ENCODE data around the gene RCAN2. TPM values are rescaled to one million over a fixed set of nuclear protein-coding genes. Genes with fewer than 3 reads are reported as not detected.

The RCAN2 gene
- total and polyA plus RNA-seq, 5 experiments from 2014 or later, result 4.7 TPM; not detected in 4

DNA sequence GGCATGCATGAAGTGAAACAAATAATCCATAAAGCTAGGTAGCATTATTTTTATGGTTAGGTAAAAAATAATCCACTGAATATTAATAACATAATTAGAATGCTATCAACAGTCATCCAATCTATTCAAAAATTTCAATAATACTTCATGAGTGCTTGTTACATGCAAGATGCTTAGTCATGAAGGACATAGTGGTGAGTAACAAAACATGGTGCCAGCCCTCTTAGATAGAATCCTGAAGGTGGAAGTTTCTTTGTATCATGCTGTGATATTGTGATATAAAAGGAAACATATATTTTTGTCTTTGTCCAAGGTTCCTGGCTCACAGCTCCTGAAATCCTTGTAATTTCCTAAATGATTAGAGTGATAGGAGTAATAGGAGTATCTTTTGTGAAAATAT is 14.9 kb downstream of the RCAN2 start:
- ATAC-seq (no peak), DNase-seq (no peak)
- no peak overlapping the region for H3K27ac Mint-ChIP-seq
- POLR2A ChIA-PET, result no interaction called here
- H3K27me3 Mint-ChIP-seq, result peaks cover 22 to 50% (median 30%) of the 10 kb centered on the region in 5 donors
- no peaks in the 10 kb centered on the region for H3K36me3 Mint-ChIP-seq
- no peak overlapping the region for H3K4me3 Mint-ChIP-seq
- H3K4me1 Mint-ChIP-seq, result no peaks in the 10 kb centered on the region
- H3K9me3 Mint-ChIP-seq, result no peaks in the 10 kb centered on the region

DNA sequence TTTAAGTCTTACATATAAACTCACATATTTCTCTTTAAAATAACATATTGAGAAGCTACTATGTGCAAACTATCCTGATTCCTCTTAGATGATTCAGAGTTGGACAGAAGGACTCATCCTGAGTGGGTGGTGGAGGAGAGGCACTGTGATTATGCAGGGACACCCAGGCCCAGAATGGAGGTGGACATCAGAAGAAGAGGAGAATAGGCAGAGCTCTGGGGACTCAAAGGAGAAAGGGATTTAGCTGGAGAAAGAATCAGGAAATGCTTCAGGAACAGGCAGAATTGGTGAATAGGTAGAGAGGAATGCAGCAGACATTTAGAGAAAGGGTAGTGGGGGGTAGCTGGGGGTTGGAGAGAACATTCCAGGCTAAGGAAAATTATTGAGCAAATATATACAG is 17.4 kb downstream of the RCAN2 start:
- POLR2A ChIA-PET, result no interaction called here
- H3K27ac Mint-ChIP-seq, result no peak overlapping the region
- DNase-seq (no peak), ATAC-seq (no peak)
- no peaks in the 10 kb centered on the region for H3K36me3 Mint-ChIP-seq
- H3K4me1 Mint-ChIP-seq, result no peaks in the 10 kb centered on the region
- H3K4me3 Mint-ChIP-seq, result no peak overlapping the region
- peaks cover 25 to 53% (median 38%) of the 10 kb centered on the region in 5 donors for H3K27me3 Mint-ChIP-seq
- H3K9me3 Mint-ChIP-seq, result no peaks in the 10 kb centered on the region

DNA sequence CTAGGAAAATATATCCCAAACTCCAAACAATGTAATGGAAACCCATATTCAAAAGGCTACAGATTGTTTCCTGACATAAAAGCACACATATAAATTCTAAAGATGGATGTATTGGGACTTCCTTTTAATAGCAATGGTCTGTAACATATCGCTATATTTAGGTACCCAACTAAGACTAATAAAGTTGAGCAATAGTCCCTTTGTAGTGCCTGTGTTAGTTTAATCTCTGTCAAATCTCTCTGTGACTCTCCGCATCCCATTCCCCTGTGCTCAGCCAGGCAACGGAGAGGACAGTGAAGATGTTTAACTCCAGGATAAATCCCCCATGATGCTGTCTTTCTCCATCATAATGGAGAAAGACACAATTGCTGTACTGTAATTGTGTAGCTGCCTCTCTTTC is 19.0 kb downstream of the RCAN2 start:
- ATAC-seq, result no peak
- Mint-ChIP-seq H3K4me1 (peaks cover 0 to 2% (median 0%) of the 10 kb centered on the region in 4 donors), H3K27ac (no peak overlapping the region), H3K4me3 (no peak overlapping the region), H3K9me3 (peaks cover 0 to 2% (median 0%) of the 10 kb centered on the region in 9 donors), H3K36me3 (no peaks in the 10 kb centered on the region), H3K27me3 (peaks cover 21 to 53% (median 41%) of the 10 kb centered on the region in 5 donors)
- POLR2A ChIA-PET, result no interaction called here
- no peak for DNase-seq

DNA sequence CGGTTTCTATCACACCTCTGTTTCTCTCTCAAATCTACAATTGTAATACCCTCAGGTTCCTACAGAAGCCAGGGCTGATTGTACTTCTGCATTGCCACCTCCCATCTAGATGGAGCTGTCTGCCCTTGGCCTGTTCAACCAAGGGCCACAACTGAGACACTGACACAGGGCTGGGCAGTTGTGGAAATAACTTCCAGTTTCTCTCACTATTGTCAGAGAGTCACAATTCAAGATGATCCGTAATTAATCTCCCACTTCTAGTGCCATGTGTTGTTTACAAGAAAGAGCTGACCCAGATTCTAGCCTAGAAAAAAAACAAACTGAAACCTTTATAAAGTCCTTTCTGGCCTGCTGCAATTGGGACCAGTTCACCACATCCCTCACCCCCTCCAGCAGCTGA is 22.2 kb downstream of the RCAN2 start:
- no peak for ATAC-seq
- Mint-ChIP-seq H3K9me3 (peaks cover 0 to 2% (median 0%) of the 10 kb centered on the region in 9 donors), H3K4me3 (no peak overlapping the region), H3K27me3 (peaks cover 15 to 41% (median 31%) of the 10 kb centered on the region in 5 donors), H3K36me3 (no peaks in the 10 kb centered on the region), H3K27ac (no peak overlapping the region), H3K4me1 (peaks cover 0 to 2% (median 0%) of the 10 kb centered on the region in 4 donors)
- no peak for DNase-seq
- POLR2A ChIA-PET, result no interaction called here

DNA sequence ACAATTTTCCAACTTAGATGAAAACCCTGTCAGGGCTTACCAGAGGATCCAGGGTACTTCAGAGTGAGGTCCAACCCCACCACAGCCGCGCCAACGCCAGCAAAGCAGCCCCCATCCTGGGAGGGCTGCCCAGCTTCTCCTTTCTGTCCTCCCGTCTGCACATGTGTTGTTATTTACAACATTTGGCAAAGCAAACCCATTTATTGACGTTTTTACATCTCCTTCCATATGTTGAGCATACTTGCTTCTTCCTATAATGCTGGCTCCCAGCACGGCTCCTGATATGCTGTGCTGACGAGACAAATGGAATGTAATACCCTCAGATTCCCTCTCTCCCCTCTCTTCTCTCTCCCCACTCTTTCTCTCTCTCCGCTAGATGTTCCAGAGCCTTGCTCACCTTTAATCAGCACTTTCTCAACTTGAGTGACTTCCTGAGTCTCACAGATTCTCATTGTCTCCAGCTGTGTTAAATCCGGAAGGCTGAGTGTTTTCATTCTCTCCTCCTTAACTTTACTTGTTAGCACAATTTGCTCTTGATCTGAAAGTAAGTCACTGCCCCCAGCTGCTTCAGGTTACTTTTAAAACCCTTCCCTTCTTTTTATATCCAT is 22.7 kb downstream of the RCAN2 start:
- peaks cover 0 to 2% (median 0%) of the 10 kb centered on the region in 9 donors for H3K9me3 Mint-ChIP-seq
- peaks cover 12 to 41% (median 27%) of the 10 kb centered on the region in 5 donors for H3K27me3 Mint-ChIP-seq
- POLR2A ChIA-PET, result no interaction called here
- H3K27ac Mint-ChIP-seq, result no peak overlapping the region
- peaks cover 0 to 2% (median 0%) of the 10 kb centered on the region in 4 donors for H3K4me1 Mint-ChIP-seq
- DNase-seq (no peak), ATAC-seq (no peak)
- no peak overlapping the region for H3K4me3 Mint-ChIP-seq
- H3K36me3 Mint-ChIP-seq, result no peaks in the 10 kb centered on the region

DNA sequence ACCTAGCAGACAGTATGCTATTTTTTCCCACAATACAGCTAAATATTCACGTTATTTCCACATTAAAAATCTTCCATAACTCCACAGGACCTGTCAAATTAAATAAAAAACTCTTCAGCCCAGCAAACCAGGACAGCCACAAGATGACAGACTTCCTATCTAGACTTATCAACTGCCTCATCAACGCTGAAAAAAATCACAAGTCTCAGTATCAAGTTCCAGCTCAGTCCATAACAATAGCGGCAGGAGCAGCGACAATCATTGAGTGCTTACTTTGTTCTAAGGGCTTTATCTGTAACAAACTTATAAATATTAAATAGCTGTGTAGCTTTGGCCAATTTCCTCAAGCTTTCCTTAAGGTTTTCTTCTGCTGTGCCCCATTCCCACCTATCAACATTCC is 24.7 kb downstream of the RCAN2 start:
- no peak overlapping the region for H3K27ac Mint-ChIP-seq
- no peak overlapping the region for H3K4me3 Mint-ChIP-seq
- H3K9me3 Mint-ChIP-seq, result peaks cover 0 to 2% (median 0%) of the 10 kb centered on the region in 9 donors
- H3K36me3 Mint-ChIP-seq, result no peaks in the 10 kb centered on the region
- H3K4me1 Mint-ChIP-seq, result peaks cover 0 to 2% (median 0%) of the 10 kb centered on the region in 4 donors
- ATAC-seq (no peak), DNase-seq (no peak)
- peaks cover 5 to 43% (median 27%) of the 10 kb centered on the region in 5 donors for H3K27me3 Mint-ChIP-seq
- POLR2A ChIA-PET, result no interaction called here

DNA sequence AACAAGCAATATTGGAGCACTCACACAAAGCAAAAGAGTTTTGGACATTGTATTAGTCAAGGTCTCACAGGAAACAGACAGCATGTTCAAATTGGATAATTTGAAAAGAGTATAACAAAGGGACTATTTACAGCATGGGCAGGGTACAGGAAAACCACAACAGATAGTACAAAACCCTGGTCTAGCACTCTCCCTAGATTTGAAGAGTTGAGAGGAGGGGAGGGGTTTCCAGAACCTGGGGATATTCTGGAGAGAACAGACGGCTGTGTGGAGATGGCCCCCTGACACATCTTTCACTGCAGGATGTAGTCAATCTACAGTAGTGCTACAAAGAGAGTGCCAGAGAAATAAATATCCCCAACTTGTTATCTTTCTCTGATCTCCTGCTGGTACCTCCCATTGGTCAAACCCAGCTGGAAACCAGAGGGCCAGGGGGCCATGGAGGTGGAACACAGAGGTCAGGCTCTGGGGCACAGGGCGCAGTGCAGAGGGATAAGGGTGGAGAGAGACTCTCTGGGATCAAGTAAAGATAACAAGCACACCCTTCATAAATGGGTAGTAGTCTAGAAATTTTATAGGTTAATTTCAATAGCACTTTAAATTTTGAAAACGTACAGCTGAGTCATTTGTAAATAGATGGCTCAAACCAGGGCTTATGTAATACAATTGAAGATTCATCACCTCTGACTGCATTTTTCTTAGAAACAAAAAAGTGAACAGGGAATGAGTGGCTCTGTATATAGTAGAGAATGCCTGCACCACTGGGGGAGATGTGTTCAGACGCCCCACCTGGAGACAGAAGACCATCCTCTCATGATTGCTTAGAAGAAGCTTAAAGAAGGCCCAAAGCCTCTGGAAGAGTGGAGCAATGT is 25.7 kb downstream of the RCAN2 start:
- Mint-ChIP-seq H3K4me1 (peaks cover 0 to 2% (median 0%) of the 10 kb centered on the region in 4 donors), H3K4me3 (no peak overlapping the region), H3K9me3 (peaks cover 0 to 2% (median 0%) of the 10 kb centered on the region in 9 donors), H3K27ac (no peak overlapping the region), H3K27me3 (peaks cover 0 to 33% (median 22%) of the 10 kb centered on the region in 5 donors), H3K36me3 (no peaks in the 10 kb centered on the region)
- ATAC-seq (no peak), DNase-seq (no peak)
- POLR2A ChIA-PET, result no interaction called here

DNA sequence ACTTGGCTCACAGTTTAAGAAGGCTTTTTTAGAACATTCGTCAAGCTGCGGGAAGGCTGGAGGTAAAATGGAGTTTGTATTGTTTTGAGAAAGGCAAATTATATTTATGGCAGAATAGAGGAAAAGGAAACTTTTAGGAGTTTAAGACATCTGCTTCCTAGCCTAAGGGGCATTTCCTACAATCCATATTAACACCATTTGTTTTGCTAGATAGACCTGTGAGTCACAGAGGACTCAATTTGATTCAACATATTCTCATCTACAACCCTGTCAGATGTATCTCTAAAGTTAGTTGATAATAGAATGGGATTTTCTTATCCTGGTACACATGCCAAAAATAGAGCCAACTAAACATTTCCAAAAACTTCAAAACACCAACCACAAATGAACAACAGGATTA is 35.0 kb downstream of the RCAN2 start:
- no peaks in the 10 kb centered on the region for H3K4me1 Mint-ChIP-seq
- no peaks in the 10 kb centered on the region for H3K9me3 Mint-ChIP-seq
- ATAC-seq, result no peak
- H3K27me3 Mint-ChIP-seq, result peaks cover 4 to 22% (median 16%) of the 10 kb centered on the region in 5 donors
- no peaks in the 10 kb centered on the region for H3K36me3 Mint-ChIP-seq
- DNase-seq, result no peak
- no peak overlapping the region for H3K27ac Mint-ChIP-seq
- POLR2A ChIA-PET, result no interaction called here
- no peak overlapping the region for H3K4me3 Mint-ChIP-seq

DNA sequence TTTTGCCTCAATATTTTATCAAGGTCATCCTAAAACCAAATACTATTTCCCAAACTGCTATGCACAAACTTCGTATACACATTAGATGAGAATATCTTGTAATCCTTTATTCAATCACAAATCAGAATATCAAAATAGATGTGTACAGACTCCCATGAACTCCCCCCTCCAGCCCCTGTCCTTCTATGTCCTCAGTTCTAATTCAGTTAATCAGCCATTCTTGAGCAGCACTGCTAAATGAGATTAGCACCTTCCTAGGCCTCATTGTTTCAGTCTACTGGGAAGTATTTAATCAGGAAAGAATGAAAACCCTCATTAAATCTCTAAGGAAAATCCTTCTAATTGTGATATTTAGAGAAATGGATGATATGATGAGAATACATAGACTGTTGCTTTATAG is 36.6 kb downstream of the RCAN2 start:
- H3K9me3 Mint-ChIP-seq, result peaks cover 0 to 11% (median 3%) of the 10 kb centered on the region in 9 donors
- H3K27me3 Mint-ChIP-seq, result peaks cover 4 to 26% (median 16%) of the 10 kb centered on the region in 5 donors
- DNase-seq, result no peak
- no peak overlapping the region for H3K27ac Mint-ChIP-seq
- H3K4me1 Mint-ChIP-seq, result no peaks in the 10 kb centered on the region
- no peak overlapping the region for H3K4me3 Mint-ChIP-seq
- no peaks in the 10 kb centered on the region for H3K36me3 Mint-ChIP-seq
- POLR2A ChIA-PET, result no interaction called here
- ATAC-seq, result no peak

DNA sequence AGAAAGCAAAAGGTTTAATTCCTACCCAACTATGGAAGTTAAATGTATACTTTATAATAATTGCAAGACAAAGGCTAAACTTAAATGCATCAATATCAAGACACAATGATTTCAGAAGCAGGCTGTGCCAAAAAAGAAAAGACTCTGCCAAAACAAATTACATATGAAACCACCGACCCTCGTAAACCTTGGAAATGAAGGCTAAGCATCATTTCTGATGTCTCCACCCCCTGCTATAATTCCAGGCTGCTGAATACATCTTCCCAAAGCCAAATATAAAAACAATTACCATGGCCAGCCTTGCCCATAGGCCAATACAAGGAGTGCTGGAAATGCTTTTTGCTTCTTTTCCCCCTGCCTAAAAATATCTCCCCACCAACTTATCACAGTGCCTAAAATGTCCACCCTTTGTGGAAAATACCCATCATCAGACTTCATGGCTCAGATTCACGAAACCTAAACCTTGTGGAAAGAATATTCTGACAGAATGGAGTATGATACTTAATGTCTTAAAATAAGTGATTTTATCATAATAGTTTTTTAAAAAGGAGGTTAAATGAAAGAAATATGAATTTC is 37.4 kb downstream of the RCAN2 start:
- H3K9me3 Mint-ChIP-seq, result peaks cover 0 to 12% (median 4%) of the 10 kb centered on the region in 9 donors
- H3K27me3 Mint-ChIP-seq, result peaks cover 0 to 23% (median 16%) of the 10 kb centered on the region in 5 donors
- no peak for DNase-seq
- no peak overlapping the region for H3K4me3 Mint-ChIP-seq
- POLR2A ChIA-PET, result no interaction called here
- no peak overlapping the region for H3K27ac Mint-ChIP-seq
- H3K4me1 Mint-ChIP-seq, result no peaks in the 10 kb centered on the region
- peaks cover 0 to 1% (median 0%) of the 10 kb centered on the region in 3 donors for H3K36me3 Mint-ChIP-seq
- no peak for ATAC-seq

DNA sequence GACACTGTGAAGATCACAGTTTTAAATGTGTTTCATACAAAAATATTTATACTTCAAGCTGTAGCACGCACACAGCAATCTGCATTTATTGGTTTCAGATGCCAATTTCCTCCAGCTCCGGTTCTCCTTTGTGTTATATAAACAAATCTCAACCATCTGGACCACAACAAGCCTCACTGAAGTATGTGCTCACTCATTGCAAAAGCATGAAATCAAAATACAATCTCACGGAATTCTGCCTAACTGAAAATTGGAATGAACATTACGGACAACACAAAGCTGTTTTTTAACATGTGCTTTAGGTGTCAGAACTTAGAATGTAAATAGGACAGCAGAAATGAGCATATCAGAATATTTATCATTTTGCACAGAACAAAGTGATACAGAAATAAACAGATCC is 38.0 kb downstream of the RCAN2 start:
- Mint-ChIP-seq H3K4me3 (no peak overlapping the region), H3K27me3 (peaks cover 0 to 23% (median 16%) of the 10 kb centered on the region in 5 donors), H3K27ac (no peak overlapping the region), H3K4me1 (no peaks in the 10 kb centered on the region), H3K9me3 (peaks cover 3 to 12% (median 6%) of the 10 kb centered on the region in 9 donors), H3K36me3 (peaks cover 0 to 4% (median 0%) of the 10 kb centered on the region in 3 donors)
- POLR2A ChIA-PET, result no interaction called here
- ATAC-seq (no peak), DNase-seq (no peak)

DNA sequence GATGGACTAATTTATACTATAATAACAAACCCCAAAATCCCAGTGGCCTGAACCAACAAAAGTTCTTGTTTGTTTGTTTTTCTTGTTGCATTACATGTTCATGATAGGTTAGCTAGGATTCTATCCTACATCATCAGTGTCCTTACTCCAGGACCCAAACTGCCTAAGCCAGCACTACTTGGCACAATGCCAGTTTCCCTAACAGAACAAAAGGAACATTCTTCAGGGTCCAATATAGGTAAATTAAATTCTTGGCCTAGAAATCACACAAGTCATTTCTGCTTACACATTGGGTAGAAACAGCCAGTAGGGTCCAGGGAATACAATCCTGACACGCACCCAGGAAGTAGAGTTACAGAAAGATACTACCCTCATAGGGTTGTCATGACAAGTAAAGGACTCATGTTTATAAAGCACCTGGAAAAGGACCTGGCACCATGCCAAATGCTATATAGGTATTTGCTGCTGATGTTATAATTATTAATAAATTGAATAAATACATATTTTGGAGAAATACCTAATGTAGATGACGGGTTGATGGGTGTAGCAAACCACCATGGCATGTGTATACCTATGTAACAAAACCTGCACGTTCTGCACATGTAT is 38.8 kb downstream of the RCAN2 start:
- H3K36me3 Mint-ChIP-seq, result peaks cover 0 to 4% (median 0%) of the 10 kb centered on the region in 3 donors
- ATAC-seq, result no peak
- H3K4me1 Mint-ChIP-seq, result no peaks in the 10 kb centered on the region
- H3K27ac Mint-ChIP-seq, result no peak overlapping the region
- peaks cover 3 to 19% (median 11%) of the 10 kb centered on the region in 5 donors for H3K27me3 Mint-ChIP-seq
- DNase-seq, result no peak
- H3K4me3 Mint-ChIP-seq, result no peak overlapping the region
- peaks cover 4 to 15% (median 9%) of the 10 kb centered on the region in 9 donors for H3K9me3 Mint-ChIP-seq
- POLR2A ChIA-PET, result no interaction called here

DNA sequence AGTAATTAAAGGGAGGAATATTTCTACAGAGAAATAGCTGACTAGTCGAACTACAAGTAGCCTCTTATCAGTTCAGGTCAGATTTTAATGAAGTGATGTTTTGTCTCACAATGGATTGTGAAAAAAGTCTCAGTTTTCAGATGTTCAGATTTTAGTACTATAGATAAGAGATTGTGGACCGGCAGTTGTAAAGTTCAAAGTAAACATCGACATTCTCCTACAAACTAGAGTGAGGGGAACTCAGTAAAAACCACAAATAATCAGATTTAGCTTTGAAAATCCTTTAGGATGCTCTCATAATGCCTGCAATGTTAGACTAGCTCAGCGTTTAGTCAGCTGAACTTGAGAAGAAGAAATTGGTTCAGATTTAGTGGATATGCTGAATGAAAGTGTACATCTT is 39.9 kb downstream of the RCAN2 start:
- ATAC-seq (no peak), DNase-seq (no peak)
- Mint-ChIP-seq H3K4me3 (no peak overlapping the region), H3K9me3 (peaks cover 4 to 26% (median 13%) of the 10 kb centered on the region in 9 donors), H3K27me3 (peaks cover 3 to 14% (median 8%) of the 10 kb centered on the region in 5 donors), H3K36me3 (peaks cover 0 to 4% (median 0%) of the 10 kb centered on the region in 3 donors), H3K27ac (no peak overlapping the region), H3K4me1 (no peaks in the 10 kb centered on the region)
- POLR2A ChIA-PET, result no interaction called here

Measured in naive thymus-derived CD8-positive, alpha-beta T cell (primary cell).